HepG2 (cell line): ENCODE results near the gene EDN3. TPM values are rescaled to one million over a fixed set of nuclear protein-coding genes. Genes with fewer than 3 reads are reported as not detected.

Source experiments
- ATAC-seq: fragments of 200-7000 bp; cut with Tn5 transposase; 3 replicates; pipeline ENCODE4 v1.9.1; 2020; ENCODE audit warnings: mild to moderate bottlenecking, moderate library complexity
- BruUV-seq: library from RNA; stranded (reverse); fragments of 400-500 nt; replicated peaks from 2 replicates; lab custom pipeline; 2021; lab: Mats Ljungman, UMichigan
- CTCF ChIA-PET: fragments of 300-600 bp; formaldehyde crosslinking; extraction: SDS; loops from one replicate; lab custom pipeline; 2021; ENCODE audit warnings: low total read pairs, inconsistent platforms, low intra/inter-chr PET ratio; lab: Yijun Ruan, JAX
- POLR2A ChIA-PET: fragments of 350-600 bp; sonication (Branson Sonifier 250); formaldehyde crosslinking; loops from one replicate; lab custom pipeline; 2020; ENCODE audit warnings: antibody characterized with exemption, inconsistent platforms; lab: Yijun Ruan, JAX
- DNase-seq: peaks from one replicate; pipeline ENCODE4 v3.0.0-alpha.2; 2015; ENCODE audit warnings: low spot score
- FAIRE-seq: peaks from 3 replicates; lab custom pipeline; 2011; peaks lifted over from hg19 to GRCh38; lab: Jason Lieb, UNC
- H2AFZ ChIP-seq: one replicate; pipeline ENCODE4 v1.6.1; 2011; ENCODE audit warnings: low read length, inconsistent platforms
- H3K27ac ChIP-seq: fragments of 300-600 bp; 3 replicates; pipeline ENCODE4 v1.8.0; 2011; ENCODE audit warnings: mixed run types, mild to moderate bottlenecking, mixed read lengths, low read length, inconsistent platforms; ENCODE audit not compliant: insufficient read depth; ENCODE audit errors: extremely low read length
- H3K27me3 ChIP-seq, 2 experiments: fragments of 200-600 bp in 1 of 2; 2 replicates in 1 of 2; 3 replicates in 1 of 2; pipeline versions ENCODE4 v1.6.0 to v1.8.0; 2011; ENCODE audit warnings: low read length in 2 of 2, mild to moderate bottlenecking in 2 of 2, moderate library complexity in 2 of 2, inconsistent platforms in 1 of 2; ENCODE audit not compliant: insufficient read depth in 2 of 2, control insufficient read depth in 1 of 2
- H3K36me3 ChIP-seq, 2 experiments: fragments of 200-600 bp in 1 of 2; replicated peaks in 1 of 2; 2 replicates in 1 of 2; 3 replicates in 1 of 2; pipeline versions ENCODE4 v1.5.1 to v1.8.0; 2011; ENCODE audit warnings: low read length in 2 of 2, inconsistent platforms in 1 of 2; ENCODE audit not compliant: insufficient read depth in 2 of 2, control insufficient read depth in 1 of 2
- H3K4me1 ChIP-seq: 2 replicates; pipeline ENCODE4 v1.5.1; 2012; ENCODE audit warnings: low read length, inconsistent platforms; ENCODE audit not compliant: insufficient read depth
- H3K4me2 ChIP-seq: 2 replicates; pipeline ENCODE4 v1.6.0; 2011; ENCODE audit warnings: low read depth, low read length, inconsistent platforms
- H3K4me3 ChIP-seq, 3 experiments: fragments of 200-600 bp in 1 of 3; sonication (generic), shearing (Covaris generic) in 1 of 3; replicated peaks in 1 of 3; 2 replicates each; pipeline ENCODE4 v1.5.1; 2011 to 2016; ENCODE audit warnings: low read length in 3 of 3, inconsistent platforms in 2 of 3, low read depth in 2 of 3, mild to moderate bottlenecking in 2 of 3, control low read depth in 1 of 3, mixed read lengths in 1 of 3; ENCODE audit not compliant: insufficient read depth in 1 of 3
- H3K79me2 ChIP-seq: one replicate; pipeline ENCODE4 v1.6.1; 2011; ENCODE audit warnings: low read length, inconsistent platforms; ENCODE audit not compliant: insufficient read depth
- H3K9ac ChIP-seq: 2 replicates; pipeline ENCODE4 v1.6.0; 2011; ENCODE audit warnings: mild to moderate bottlenecking, low read depth, low read length, inconsistent platforms; ENCODE audit not compliant: insufficient read depth
- H3K9me3 ChIP-seq: 2 replicates; pipeline ENCODE4 v1.5.1; 2012; ENCODE audit warnings: mild to moderate bottlenecking, low read length
- H4K20me1 ChIP-seq: 2 replicates; pipeline ENCODE4 v1.6.0; 2011; ENCODE audit warnings: inconsistent platforms, mild to moderate bottlenecking, low read length, moderate library complexity; ENCODE audit not compliant: insufficient read depth
- CHD4 ChIP-seq: fragments of 200-600 bp; sonication (generic); IDR thresholded peaks from 2 replicates; pipeline ENCODE4 v1.7.0; 2017; ENCODE audit warnings: mild to moderate bottlenecking, low read length, borderline replicate concordance
- FOXA1 ChIP-seq, 2 experiments: fragments of 450-650 bp in 1 of 2; sonication (generic) in 1 of 2; formaldehyde crosslinking in 1 of 2; IDR thresholded peaks; 2 replicates each; pipeline versions ENCODE4 v1.4.0 to v1.6.1; 2016 to 2020; ENCODE audit warnings: missing genetic modification reagents in 1 of 2
- MLLT10 ChIP-seq: sonication (generic); formaldehyde crosslinking; IDR thresholded peaks from 2 replicates; pipeline ENCODE4 v1.4.0; 2020; ENCODE audit warnings: missing genetic modification reagents
- MTF2 ChIP-seq: sonication (generic); formaldehyde crosslinking; IDR thresholded peaks from 2 replicates; pipeline ENCODE4 v1.5.0; 2020; ENCODE audit warnings: missing genetic modification reagents, borderline replicate concordance
- NFE2 ChIP-seq: sonication (generic); formaldehyde crosslinking; IDR thresholded peaks from 2 replicates; pipeline ENCODE4 v1.4.0; 2020; ENCODE audit warnings: missing genetic modification reagents
- NFIC ChIP-seq: IDR thresholded peaks from 2 replicates; pipeline ENCODE4 v1.6.1; 2012; ENCODE audit warnings: mild to moderate bottlenecking, low read length, inconsistent platforms
- PAF1 ChIP-seq: IDR thresholded peaks from 2 replicates; pipeline ENCODE4 v1.6.1; 2016; ENCODE audit warnings: missing genetic modification reagents, missing compliant biosample characterization
- SIX1 ChIP-seq: sonication (generic); formaldehyde crosslinking; IDR thresholded peaks from 2 replicates; pipeline ENCODE4 v1.4.0; 2020; ENCODE audit warnings: missing genetic modification reagents, borderline replicate concordance
- STAT5B ChIP-seq: sonication (generic); formaldehyde crosslinking; IDR thresholded peaks from 2 replicates; pipeline ENCODE4 v1.4.0; 2020; ENCODE audit warnings: missing genetic modification reagents
- TGIF2 ChIP-seq: IDR thresholded peaks from 2 replicates; pipeline ENCODE4 v1.6.1; 2016; ENCODE audit warnings: control low read depth, missing compliant biosample characterization
- TP53 ChIP-seq: sonication (generic); formaldehyde crosslinking; conservative IDR thresholded peaks from 2 replicates; pipeline ENCODE4 v1.4.0; 2020; ENCODE audit warnings: missing genetic modification reagents
- ZBTB38 ChIP-seq: sonication (generic); formaldehyde crosslinking; IDR thresholded peaks from 2 replicates; pipeline ENCODE4 v1.5.1; 2020; ENCODE audit warnings: mild to moderate bottlenecking, missing genetic modification reagents
- ZFP41 ChIP-seq: sonication (generic); formaldehyde crosslinking; IDR thresholded peaks from 2 replicates; pipeline ENCODE4 v1.4.0; 2020; ENCODE audit warnings: mild to moderate bottlenecking, missing genetic modification reagents, borderline replicate concordance
- ZKSCAN5 ChIP-seq: sonication (generic); formaldehyde crosslinking; IDR thresholded peaks from 2 replicates; pipeline ENCODE4 v1.5.1; 2020; ENCODE audit warnings: mild to moderate bottlenecking, missing genetic modification reagents
- ZNF274 ChIP-seq: sonication (generic); formaldehyde crosslinking; IDR thresholded peaks from 2 replicates; pipeline ENCODE4 v1.5.1; 2020; ENCODE audit warnings: mild to moderate bottlenecking, missing genetic modification reagents
- ZNF383 ChIP-seq: sonication (generic); formaldehyde crosslinking; IDR thresholded peaks from 2 replicates; pipeline ENCODE4 v1.4.0; 2020; ENCODE audit warnings: missing genetic modification reagents, mild to moderate bottlenecking, borderline replicate concordance
- ZNF451 ChIP-seq: sonication (generic); formaldehyde crosslinking; IDR thresholded peaks from 2 replicates; pipeline ENCODE4 v1.5.0; 2020; ENCODE audit warnings: mild to moderate bottlenecking, missing genetic modification reagents
- ZSCAN25 ChIP-seq: sonication (generic); formaldehyde crosslinking; IDR thresholded peaks from 2 replicates; pipeline ENCODE4 v1.8.0; 2022; ENCODE audit warnings: mild to moderate bottlenecking, missing genetic modification reagents
- WGBS: methylation state at CpG from one replicate; pipeline ENCODE4 v1.1.6; 2017; ENCODE audit warnings: low lambda C conversion rate; 5-methylcytosine and 5-hydroxymethylcytosine counted together
- in situ Hi-C: cut with HindIII; loops from 2 replicates; pipeline ENCODE4 v1.10.0; 2017; ENCODE audit warnings: low pct_unique_long_range_greater_than_20kb; ENCODE audit not compliant: extremely low pct_ligation_motif_present
- intact Hi-C: fragments of 100-400 bp; cut with micrococcal nuclease; formaldehyde crosslinking; loops from one replicate; pipeline ENCODE4 v1.10.0; 2022; ENCODE audit not compliant: unreplicated experiment
- polyA plus RNA-seq, 8 experiments: library from polyadenylated mRNA; depleted of rRNA in 3 of 8; stranded (reverse) in 7 of 8; unstranded in 1 of 8; fragments of >200 nt; fragmentation: Illumina TruSeq in 4 of 8; extraction: Trizol in 4 of 8; gene quantifications; 2 replicates each; pipeline versions ENCODE4 v1.2.1 to v1.2.3, GENCODE V29; 2011 to 2016; ENCODE audit warnings: low read depth in 4 of 8, missing spikeins in 1 of 8, mixed read lengths in 1 of 8; ENCODE audit not compliant: insufficient read depth in 1 of 8
- total RNA-seq, 5 experiments: library from RNA; depleted of rRNA; stranded (reverse); fragments of >200 nt; fragmentation: Illumina TruSeq; extraction: Trizol; gene quantifications; 2 replicates each; pipeline ENCODE4 v1.2.3, GENCODE V29; 2016; ENCODE audit warnings: low read depth in 1 of 5

The EDN3 gene
- total and polyA plus RNA-seq, 2 of the 13 experiments (the other 11 are each of a cell fraction or from before 2014, with no cell fraction given) = not detected

DNA sequence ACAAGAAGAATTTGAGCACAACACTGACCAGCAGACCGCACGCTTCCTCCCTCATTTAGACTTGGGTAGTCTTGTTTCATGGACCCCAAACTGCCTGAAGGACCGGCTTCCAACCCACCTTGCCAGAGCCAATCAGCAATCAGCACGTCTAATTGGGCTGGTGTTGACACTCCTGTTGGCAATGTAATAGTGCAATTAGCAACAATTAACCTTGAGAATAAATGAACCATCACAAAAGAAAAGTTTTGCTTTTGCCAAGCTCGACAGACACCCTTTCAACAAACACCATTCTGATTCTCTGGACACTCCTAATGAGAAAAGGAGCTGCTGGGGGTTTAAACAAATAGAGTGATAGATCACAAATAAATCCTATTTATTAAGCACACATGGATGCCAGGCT lies 61.0 kb downstream of the EDN3 start:
- Histone ChIP-seq H2AFZ (no peak overlapping the region), H3K27me3 (peaks cover 0 to 47% of the 10 kb centered on the region in 2 experiments; a peak in 2 of 5 replicates), H3K27ac (no peak overlapping the region), H4K20me1 (no peaks in the 10 kb centered on the region), H3K4me3 (no peak overlapping the region), H3K36me3 (no peaks in the 10 kb centered on the region), H3K9me3 (no peaks in the 10 kb centered on the region)
- CTCF ChIA-PET = no interaction called here
- POLR2A ChIA-PET = no interaction called here
- in situ Hi-C loops (no loop called here), intact Hi-C loops (no loop called here)
- DNase-seq = no peak
- BruUV-seq = no TSS peak
- TF ChIP-seq NFE2 (no peak), STAT5B (CRISPR knock-in tag) (no peak), ZKSCAN5 (CRISPR knock-in tag) (no peak), ZSCAN25 (CRISPR knock-in tag) (no peak), ZBTB38 (CRISPR knock-in tag) (no peak), TP53 (CRISPR knock-in tag) (no peak), FOXA1 (IDR thresholded peaks at IDR 0.05) (no peak), FOXA1 (CRISPR knock-in tag; IDR thresholded peaks at IDR 0.05) (no peak), ZNF383 (CRISPR knock-in tag) (no peak), MLLT10 (no peak), ZFP41 (CRISPR knock-in tag) (no peak), TGIF2 (CRISPR knock-in tag) (no peak), NFIC (no peak), ZNF451 (no peak), MTF2 (no peak), SIX1 (no peak), ZNF274 (CRISPR knock-in tag) (no peak), PAF1 (no peak), CHD4 (no peak)
- TF ChIP-seq, all 625 proteins: peak for 0
- no peaks in the 10 kb centered on the region for H3K79me2 ChIP-seq
- no peak overlapping the region for H3K4me2 ChIP-seq
- no peak for ATAC-seq
- WGBS = 31% methylated on average over 5 of the region's 5 CpGs
- no peaks in the 10 kb centered on the region for H3K4me1 ChIP-seq
- FAIRE-seq = no peak
- no peak overlapping the region for H3K9ac ChIP-seq
